HepG2 (cell line): Measurements from ENCODE around the gene COQ6. TPM values are rescaled to one million over a fixed set of nuclear protein-coding genes. Genes with fewer than 3 reads are reported as not detected.

ENCODE experiments used
- ETV5 ChIP-seq: IDR thresholded peaks from 2 replicates; pipeline ENCODE4 v1.6.1; 2018; ENCODE audit warnings: missing biosample characterization, missing genetic modification reagents, inconsistent platforms, borderline replicate concordance
- GPN1 ChIP-seq: sonication (generic); formaldehyde crosslinking; IDR thresholded peaks from 2 replicates; pipeline ENCODE4 v1.5.1; 2020; ENCODE audit warnings: missing genetic modification reagents, borderline replicate concordance
- JARID2 ChIP-seq: sonication (generic); formaldehyde crosslinking; IDR thresholded peaks from 2 replicates; pipeline ENCODE4 v1.8.1; 2023; ENCODE audit warnings: missing genetic modification reagents, inconsistent platforms; ENCODE audit not compliant: insufficient replicate concordance
- KLF15 ChIP-seq: sonication (generic); formaldehyde crosslinking; IDR thresholded peaks from 2 replicates; pipeline ENCODE4 v1.8.1; 2023; ENCODE audit warnings: borderline replicate concordance, mild to moderate bottlenecking, inconsistent platforms, missing genetic modification reagents, mixed read lengths
- MAFF ChIP-seq: IDR thresholded peaks from 2 replicates; pipeline ENCODE4 v1.6.1; 2011; ENCODE audit warnings: low read depth, low read length, improper control_type of control experiment
- MIER3 ChIP-seq: IDR thresholded peaks from 2 replicates; pipeline ENCODE4 v1.6.1; 2016; ENCODE audit warnings: missing compliant biosample characterization, borderline replicate concordance
- MTF2 ChIP-seq: sonication (generic); formaldehyde crosslinking; IDR thresholded peaks from 2 replicates; pipeline ENCODE4 v1.5.0; 2020; ENCODE audit warnings: missing genetic modification reagents, borderline replicate concordance
- NCOA5 ChIP-seq: sonication (generic); formaldehyde crosslinking; IDR thresholded peaks from 2 replicates; pipeline ENCODE4 v1.4.0; 2020; ENCODE audit warnings: missing genetic modification reagents
- SMC3 ChIP-seq: IDR thresholded peaks from 2 replicates; pipeline ENCODE4 v1.6.1; 2011; ENCODE audit warnings: low read length, improper control_type of control experiment
- TBP ChIP-seq: sonication (generic); formaldehyde crosslinking; IDR thresholded peaks from 2 replicates; pipeline ENCODE4 v1.5.0; 2020; ENCODE audit warnings: missing genetic modification reagents
- ZNF33B ChIP-seq: sonication (generic); formaldehyde crosslinking; IDR thresholded peaks from 2 replicates; pipeline ENCODE4 v1.5.1; 2020; ENCODE audit warnings: mild to moderate bottlenecking, missing genetic modification reagents
- ZNF484 ChIP-seq: sonication (generic); formaldehyde crosslinking; IDR thresholded peaks from 2 replicates; pipeline ENCODE4 v1.5.1; 2020; ENCODE audit warnings: mild to moderate bottlenecking, low read depth, missing genetic modification reagents, borderline replicate concordance
- ZNF552 ChIP-seq: sonication (generic); formaldehyde crosslinking; IDR thresholded peaks from 2 replicates; pipeline ENCODE4 v1.9.0; 2022; ENCODE audit warnings: missing genetic modification reagents, mild to moderate bottlenecking, borderline replicate concordance
- ZNF572 ChIP-seq: sonication (generic); formaldehyde crosslinking; IDR thresholded peaks from 2 replicates; pipeline ENCODE4 v1.5.1; 2020; ENCODE audit warnings: mild to moderate bottlenecking, missing genetic modification reagents
- polyA plus RNA-seq, 8 experiments: library from polyadenylated mRNA; depleted of rRNA in 3 of 8; stranded (reverse) in 7 of 8; unstranded in 1 of 8; fragments of >200 nt; fragmentation: Illumina TruSeq in 4 of 8; extraction: Trizol in 4 of 8; gene quantifications; 2 replicates each; pipeline versions ENCODE4 v1.2.1 to v1.2.3, GENCODE V29; 2011 to 2016; ENCODE audit warnings: low read depth in 4 of 8, missing spikeins in 1 of 8, mixed read lengths in 1 of 8; ENCODE audit not compliant: insufficient read depth in 1 of 8
- total RNA-seq, 5 experiments: library from RNA; depleted of rRNA; stranded (reverse); fragments of >200 nt; fragmentation: Illumina TruSeq; extraction: Trizol; gene quantifications; 2 replicates each; pipeline ENCODE4 v1.2.3, GENCODE V29; 2016; ENCODE audit warnings: low read depth in 1 of 5
- TF ChIP-seq, protein P1 (sequence below), 2 experiments: sonication (generic) in 1 of 2; formaldehyde crosslinking in 1 of 2; IDR thresholded peaks; 2 replicates each; pipeline versions ENCODE4 v1.6.1 to v1.9.0; 2014 to 2022; ENCODE audit warnings: antibody characterized with exemption in 1 of 2, borderline replicate concordance in 1 of 2, inconsistent platforms in 1 of 2, low read depth in 1 of 2, missing genetic modification reagents in 1 of 2
- TF ChIP-seq, protein P2 (sequence below): sonication (generic); formaldehyde crosslinking; IDR thresholded peaks from 2 replicates; pipeline ENCODE4 v1.8.0; 2022; ENCODE audit warnings: mild to moderate bottlenecking, missing genetic modification reagents; ENCODE audit not compliant: insufficient replicate concordance
- TF ChIP-seq, protein P3 (sequence below): sonication (generic); formaldehyde crosslinking; IDR thresholded peaks from 2 replicates; pipeline ENCODE4 v1.4.0; 2020; ENCODE audit warnings: missing genetic modification reagents

Gene COQ6
- total and polyA plus RNA-seq, 2 of the 13 experiments (the other 11 are each of a cell fraction or from before 2014, with no cell fraction given) = 18.9 to 34.7 TPM

DNA sequence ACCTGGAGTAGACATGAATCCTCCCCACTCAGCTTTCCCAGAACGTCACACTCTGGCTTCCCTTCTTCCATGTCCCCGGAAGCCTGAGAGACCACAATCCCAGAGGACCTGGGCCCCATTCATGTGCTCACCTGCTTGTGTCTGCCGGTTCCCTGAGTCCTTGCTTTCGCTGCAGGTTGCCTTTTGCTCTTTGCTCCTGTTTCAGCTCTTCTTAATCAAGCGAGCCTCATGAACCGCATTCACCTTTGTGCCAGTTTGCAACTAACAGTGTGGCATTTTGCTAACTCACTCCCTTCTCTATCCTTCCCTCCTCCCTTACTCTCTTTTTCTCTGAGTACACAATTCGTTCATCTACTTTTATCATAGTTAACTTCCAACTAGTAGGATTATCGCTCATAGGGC, 45.9 kb downstream of the COQ6 start (continued):
- TF ChIP-seq, protein P1, sequence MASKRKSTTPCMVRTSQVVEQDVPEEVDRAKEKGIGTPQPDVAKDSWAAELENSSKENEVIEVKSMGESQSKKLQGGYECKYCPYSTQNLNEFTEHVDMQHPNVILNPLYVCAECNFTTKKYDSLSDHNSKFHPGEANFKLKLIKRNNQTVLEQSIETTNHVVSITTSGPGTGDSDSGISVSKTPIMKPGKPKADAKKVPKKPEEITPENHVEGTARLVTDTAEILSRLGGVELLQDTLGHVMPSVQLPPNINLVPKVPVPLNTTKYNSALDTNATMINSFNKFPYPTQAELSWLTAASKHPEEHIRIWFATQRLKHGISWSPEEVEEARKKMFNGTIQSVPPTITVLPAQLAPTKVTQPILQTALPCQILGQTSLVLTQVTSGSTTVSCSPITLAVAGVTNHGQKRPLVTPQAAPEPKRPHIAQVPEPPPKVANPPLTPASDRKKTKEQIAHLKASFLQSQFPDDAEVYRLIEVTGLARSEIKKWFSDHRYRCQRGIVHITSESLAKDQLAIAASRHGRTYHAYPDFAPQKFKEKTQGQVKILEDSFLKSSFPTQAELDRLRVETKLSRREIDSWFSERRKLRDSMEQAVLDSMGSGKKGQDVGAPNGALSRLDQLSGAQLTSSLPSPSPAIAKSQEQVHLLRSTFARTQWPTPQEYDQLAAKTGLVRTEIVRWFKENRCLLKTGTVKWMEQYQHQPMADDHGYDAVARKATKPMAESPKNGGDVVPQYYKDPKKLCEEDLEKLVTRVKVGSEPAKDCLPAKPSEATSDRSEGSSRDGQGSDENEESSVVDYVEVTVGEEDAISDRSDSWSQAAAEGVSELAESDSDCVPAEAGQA (IDR thresholded peaks at IDR 0.05; ENCODE audit: low read depth) = no peak
- TF ChIP-seq, protein P1 (CRISPR knock-in tag; IDR thresholded peaks at IDR 0.05; ENCODE audit: borderline replicate concordance) = no peak
- TF ChIP-seq, protein P2, sequence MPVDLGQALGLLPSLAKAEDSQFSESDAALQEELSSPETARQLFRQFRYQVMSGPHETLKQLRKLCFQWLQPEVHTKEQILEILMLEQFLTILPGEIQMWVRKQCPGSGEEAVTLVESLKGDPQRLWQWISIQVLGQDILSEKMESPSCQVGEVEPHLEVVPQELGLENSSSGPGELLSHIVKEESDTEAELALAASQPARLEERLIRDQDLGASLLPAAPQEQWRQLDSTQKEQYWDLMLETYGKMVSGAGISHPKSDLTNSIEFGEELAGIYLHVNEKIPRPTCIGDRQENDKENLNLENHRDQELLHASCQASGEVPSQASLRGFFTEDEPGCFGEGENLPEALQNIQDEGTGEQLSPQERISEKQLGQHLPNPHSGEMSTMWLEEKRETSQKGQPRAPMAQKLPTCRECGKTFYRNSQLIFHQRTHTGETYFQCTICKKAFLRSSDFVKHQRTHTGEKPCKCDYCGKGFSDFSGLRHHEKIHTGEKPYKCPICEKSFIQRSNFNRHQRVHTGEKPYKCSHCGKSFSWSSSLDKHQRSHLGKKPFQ (CRISPR knock-in tag) = no peak
- TF ChIP-seq GPN1 (CRISPR knock-in tag) (no peak), MAFF (no peak), ZNF572 (CRISPR knock-in tag) (no peak), TBP (CRISPR knock-in tag) (no peak), SMC3 (no peak), KLF15 (CRISPR knock-in tag) (no peak), ETV5 (CRISPR knock-in tag) (peak; percentile 79), ZNF484 (CRISPR knock-in tag) (no peak), NCOA5 (CRISPR knock-in tag) (no peak), MTF2 (CRISPR knock-in tag) (no peak), ZNF33B (no peak), MIER3 (no peak), ZNF552 (CRISPR knock-in tag) (no peak), JARID2 (CRISPR knock-in tag) (no peak)
- TF ChIP-seq, protein P3, sequence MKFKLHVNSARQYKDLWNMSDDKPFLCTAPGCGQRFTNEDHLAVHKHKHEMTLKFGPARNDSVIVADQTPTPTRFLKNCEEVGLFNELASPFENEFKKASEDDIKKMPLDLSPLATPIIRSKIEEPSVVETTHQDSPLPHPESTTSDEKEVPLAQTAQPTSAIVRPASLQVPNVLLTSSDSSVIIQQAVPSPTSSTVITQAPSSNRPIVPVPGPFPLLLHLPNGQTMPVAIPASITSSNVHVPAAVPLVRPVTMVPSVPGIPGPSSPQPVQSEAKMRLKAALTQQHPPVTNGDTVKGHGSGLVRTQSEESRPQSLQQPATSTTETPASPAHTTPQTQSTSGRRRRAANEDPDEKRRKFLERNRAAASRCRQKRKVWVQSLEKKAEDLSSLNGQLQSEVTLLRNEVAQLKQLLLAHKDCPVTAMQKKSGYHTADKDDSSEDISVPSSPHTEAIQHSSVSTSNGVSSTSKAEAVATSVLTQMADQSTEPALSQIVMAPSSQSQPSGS (CRISPR knock-in tag) = peak; percentile 46
